SK-N-SH (cell line): ENCODE results near the gene RNF166. TPM values are rescaled to one million over a fixed set of nuclear protein-coding genes. Genes with fewer than 3 reads are reported as not detected.

Experiments used
- CTCF ChIA-PET: fragments of 300-600, 350-600 bp; formaldehyde crosslinking; extraction: SDS; loops from one replicate; lab custom pipeline; 2021; lab: Yijun Ruan, JAX
- POLR2A ChIA-PET: fragments of 350-600 bp; sonication (Branson Sonifier 250); formaldehyde crosslinking; extraction: SDS; loops from one replicate; lab custom pipeline; 2020; ENCODE audit warnings: antibody characterized with exemption, inconsistent platforms; lab: Yijun Ruan, JAX
- DNase-seq: peaks from one replicate; pipeline ENCODE4 v3.0.0; 2012
- H2AFZ ChIP-seq: fragments of 200-600 bp; sonication (generic); 2 replicates; pipeline ENCODE4 v1.8.1; 2016; ENCODE audit warnings: antibody characterized with exemption, mild to moderate bottlenecking, low read depth
- H3F3A ChIP-seq: fragments of 200-600 bp; sonication (generic); replicated peaks from 2 replicates; pipeline ENCODE3; 2016; ENCODE audit warnings: antibody characterized with exemption, mild to moderate bottlenecking; ENCODE audit not compliant: insufficient read depth
- H3K27ac ChIP-seq, 2 experiments: fragments of 200-500 bp in 1 of 2; fragments of 200-600 bp in 1 of 2; sonication (Bioruptor generic) in 1 of 2; sonication (generic), shearing (Covaris generic) in 1 of 2; 2 replicates each; pipeline versions ENCODE4 v1.5.1 to v1.6.1; 2014 to 2016; ENCODE audit warnings: low read depth in 2 of 2, inconsistent platforms in 1 of 2, low read length in 1 of 2, mild to moderate bottlenecking in 1 of 2, mixed read lengths in 1 of 2
- H3K27me3 ChIP-seq: fragments of 200-600 bp; sonication (generic), shearing (Covaris generic); 2 replicates; pipeline ENCODE4 v1.6.1; 2016; ENCODE audit warnings: mixed run types; ENCODE audit not compliant: insufficient read depth
- H3K36me3 ChIP-seq, 2 experiments: fragments of 200-500 bp in 1 of 2; fragments of 200-600 bp in 1 of 2; sonication (Bioruptor generic) in 1 of 2; sonication (generic) in 1 of 2; replicated peaks in 1 of 2; 2 replicates each; pipeline versions ENCODE3 to v1.5.1; 2014 to 2016; ENCODE audit warnings: low read length in 1 of 2, mild to moderate bottlenecking in 1 of 2; ENCODE audit not compliant: insufficient read depth in 2 of 2, control insufficient read depth in 1 of 2
- H3K4me1 ChIP-seq, 2 experiments: fragments of 200-500 bp in 1 of 2; fragments of 200-600 bp in 1 of 2; sonication (Bioruptor generic) in 1 of 2; sonication (generic), shearing (Covaris generic) in 1 of 2; 2 replicates each; pipeline versions ENCODE4 v1.5.1 to v1.6.1; 2014 to 2016; ENCODE audit warnings: low read depth in 1 of 2, low read length in 1 of 2, mixed run types in 1 of 2; ENCODE audit not compliant: insufficient read depth in 2 of 2, control insufficient read depth in 1 of 2
- H3K4me2 ChIP-seq: fragments of 200-600 bp; sonication (generic), shearing (Covaris generic); 2 replicates; pipeline ENCODE4 v1.6.1; 2017; ENCODE audit warnings: mixed run types
- H3K4me3 ChIP-seq, 2 experiments: fragments of 200-500 bp in 1 of 2; fragments of 200-600 bp in 1 of 2; sonication (Bioruptor generic) in 1 of 2; sonication (generic), shearing (Covaris generic) in 1 of 2; 2 replicates each; pipeline versions ENCODE4 v1.5.1 to v1.8.1; 2014 to 2016; ENCODE audit warnings: low read depth in 2 of 2, inconsistent platforms in 1 of 2, low read length in 1 of 2, mild to moderate bottlenecking in 1 of 2, mixed read lengths in 1 of 2, moderate library complexity in 1 of 2
- H3K79me2 ChIP-seq: fragments of 200-600 bp; sonication (generic); 2 replicates; pipeline ENCODE4 v1.8.1; 2017; ENCODE audit warnings: mild to moderate bottlenecking; ENCODE audit not compliant: insufficient read depth
- H3K9ac ChIP-seq: fragments of 200-600 bp; sonication (generic); 2 replicates; pipeline ENCODE4 v1.6.1; 2017; ENCODE audit warnings: mixed run types
- H3K9me2 ChIP-seq: fragments of 200-600 bp; sonication (generic); 2 replicates; pipeline ENCODE4 v1.6.1; 2017; ENCODE audit warnings: mixed run types
- H3K9me3 ChIP-seq: fragments of 200-600 bp; sonication (generic); 2 replicates; pipeline ENCODE4 v1.6.1; 2017; ENCODE audit warnings: mixed run types, mild to moderate bottlenecking, moderate library complexity
- H4K20me1 ChIP-seq: fragments of 200-600 bp; sonication (generic); 2 replicates; pipeline ENCODE4 v1.6.1; 2017; ENCODE audit warnings: mild to moderate bottlenecking, mixed run types; ENCODE audit not compliant: insufficient read depth
- EZH2phosphoT487 ChIP-seq: fragments of 200-600 bp; sonication (generic); IDR thresholded peaks from 2 replicates; pipeline ENCODE4 v1.6.1; 2017; ENCODE audit warnings: low read depth, mixed run types, mild to moderate bottlenecking, antibody characterized with exemption, moderate library complexity, borderline replicate concordance
- FOSL2 ChIP-seq: IDR thresholded peaks from 2 replicates; pipeline ENCODE4 v1.4.0; 2012; ENCODE audit warnings: low read depth, mild to moderate bottlenecking, moderate library complexity, borderline replicate concordance
- FOXM1 ChIP-seq: IDR thresholded peaks from 2 replicates; pipeline ENCODE4 v1.4.0; 2012; ENCODE audit warnings: low read depth, mild to moderate bottlenecking
- GATA2 ChIP-seq: sonication (generic); formaldehyde crosslinking; IDR thresholded peaks from 2 replicates; pipeline ENCODE4 v1.5.0; 2020; ENCODE audit warnings: mild to moderate bottlenecking, missing genetic modification reagents
- JUND ChIP-seq: IDR thresholded peaks from 2 replicates; pipeline ENCODE4 v1.4.0; 2012
- MEF2A ChIP-seq: IDR thresholded peaks from 2 replicates; pipeline ENCODE4 v1.4.0; 2012; ENCODE audit warnings: low read depth, borderline replicate concordance
- NFIC ChIP-seq: IDR thresholded peaks from 2 replicates; pipeline ENCODE4 v1.4.0; 2012; ENCODE audit warnings: borderline replicate concordance
- POLR2AphosphoS5 ChIP-seq: IDR thresholded peaks from 2 replicates; pipeline ENCODE4 v1.6.1; 2012; ENCODE audit warnings: low read depth, low read length
- RAD21 ChIP-seq: IDR thresholded peaks from 2 replicates; pipeline ENCODE4 v1.6.1; 2012; ENCODE audit warnings: mild to moderate bottlenecking, low read length
- RFX5 ChIP-seq: IDR thresholded peaks from 2 replicates; pipeline ENCODE4 v1.6.1; 2012; ENCODE audit warnings: mild to moderate bottlenecking, improper control_type of control experiment, low read length
- TAF1 ChIP-seq: IDR thresholded peaks from 2 replicates; pipeline ENCODE4 v1.6.1; 2012; ENCODE audit warnings: low read depth, mild to moderate bottlenecking, low read length, moderate library complexity, borderline replicate concordance
- YY1 ChIP-seq: IDR thresholded peaks from 2 replicates; pipeline ENCODE4 v1.4.0; 2012; ENCODE audit warnings: low read depth, mild to moderate bottlenecking
- WGBS: methylation state at CpG from one replicate; pipeline ENCODE4 v1.1.6; 2017; ENCODE audit warnings: low lambda C conversion rate; 5-methylcytosine and 5-hydroxymethylcytosine counted together
- polyA plus RNA-seq, 3 experiments: library from polyadenylated mRNA; depleted of rRNA; stranded (reverse); fragments of >200 nt; gene quantifications; 2 replicates each; pipeline ENCODE4 v1.2.3, GENCODE V29; 2012
- TF ChIP-seq, protein P1 (sequence below): IDR thresholded peaks from 2 replicates; pipeline ENCODE4 v1.4.0; 2012; ENCODE audit warnings: low read depth
- TF ChIP-seq, protein P2 (sequence below): fragments of 150-350 bp; IDR thresholded peaks from 2 replicates; pipeline ENCODE4 v1.6.1; 2017; ENCODE audit warnings: antibody characterized with exemption, low read length, low read depth, borderline replicate concordance
- TF ChIP-seq, protein P3 (sequence below): fragments of 150-350 bp; IDR thresholded peaks from 2 replicates; pipeline ENCODE4 v1.6.1; 2016; ENCODE audit warnings: mild to moderate bottlenecking, low read depth, low read length
- TF ChIP-seq, protein P4 (sequence below): IDR thresholded peaks from 2 replicates; pipeline ENCODE4; 2012

RNF166 gene
- polyA plus RNA-seq, 1 of the 3 experiments (the other 2 are of a cell fraction) = 17.2 TPM

- H3K4me3 ChIP-seq = no peak overlapping the region
- H2AFZ ChIP-seq = no peak overlapping the region
- no peaks in the 10 kb centered on the region for H3F3A ChIP-seq
- no peak overlapping the region for H3K27ac ChIP-seq
- ChIA-PET POLR2A (no interaction called here), CTCF (interaction anchor here (0.8 to 5.0 kb wide), 2 partner anchors 11 to 13 kb away, joined by 3 to 28 read pairs; no protein-coding TSS in a partner anchor)
- H3K27me3 ChIP-seq = no peaks in the 10 kb centered on the region
- H3K9ac ChIP-seq = no peak overlapping the region
- TF ChIP-seq, protein P1, sequence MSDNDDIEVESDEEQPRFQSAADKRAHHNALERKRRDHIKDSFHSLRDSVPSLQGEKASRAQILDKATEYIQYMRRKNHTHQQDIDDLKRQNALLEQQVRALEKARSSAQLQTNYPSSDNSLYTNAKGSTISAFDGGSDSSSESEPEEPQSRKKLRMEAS = no peak
- TF ChIP-seq JUND (no peak), YY1 (no peak), TAF1 (no peak), GATA2 (CRISPR knock-in tag) (no peak), MEF2A (no peak), POLR2AphosphoS5 (no peak), EZH2phosphoT487 (no peak), RFX5 (no peak), FOXM1 (no peak), NFIC (no peak), RAD21 (no peak), FOSL2 (no peak)
- TF ChIP-seq, protein P2, sequence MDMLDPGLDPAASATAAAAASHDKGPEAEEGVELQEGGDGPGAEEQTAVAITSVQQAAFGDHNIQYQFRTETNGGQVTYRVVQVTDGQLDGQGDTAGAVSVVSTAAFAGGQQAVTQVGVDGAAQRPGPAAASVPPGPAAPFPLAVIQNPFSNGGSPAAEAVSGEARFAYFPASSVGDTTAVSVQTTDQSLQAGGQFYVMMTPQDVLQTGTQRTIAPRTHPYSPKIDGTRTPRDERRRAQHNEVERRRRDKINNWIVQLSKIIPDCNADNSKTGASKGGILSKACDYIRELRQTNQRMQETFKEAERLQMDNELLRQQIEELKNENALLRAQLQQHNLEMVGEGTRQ = no peak
- TF ChIP-seq, protein P3, sequence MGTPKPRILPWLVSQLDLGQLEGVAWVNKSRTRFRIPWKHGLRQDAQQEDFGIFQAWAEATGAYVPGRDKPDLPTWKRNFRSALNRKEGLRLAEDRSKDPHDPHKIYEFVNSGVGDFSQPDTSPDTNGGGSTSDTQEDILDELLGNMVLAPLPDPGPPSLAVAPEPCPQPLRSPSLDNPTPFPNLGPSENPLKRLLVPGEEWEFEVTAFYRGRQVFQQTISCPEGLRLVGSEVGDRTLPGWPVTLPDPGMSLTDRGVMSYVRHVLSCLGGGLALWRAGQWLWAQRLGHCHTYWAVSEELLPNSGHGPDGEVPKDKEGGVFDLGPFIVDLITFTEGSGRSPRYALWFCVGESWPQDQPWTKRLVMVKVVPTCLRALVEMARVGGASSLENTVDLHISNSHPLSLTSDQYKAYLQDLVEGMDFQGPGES = no peak
- TF ChIP-seq, protein P4, sequence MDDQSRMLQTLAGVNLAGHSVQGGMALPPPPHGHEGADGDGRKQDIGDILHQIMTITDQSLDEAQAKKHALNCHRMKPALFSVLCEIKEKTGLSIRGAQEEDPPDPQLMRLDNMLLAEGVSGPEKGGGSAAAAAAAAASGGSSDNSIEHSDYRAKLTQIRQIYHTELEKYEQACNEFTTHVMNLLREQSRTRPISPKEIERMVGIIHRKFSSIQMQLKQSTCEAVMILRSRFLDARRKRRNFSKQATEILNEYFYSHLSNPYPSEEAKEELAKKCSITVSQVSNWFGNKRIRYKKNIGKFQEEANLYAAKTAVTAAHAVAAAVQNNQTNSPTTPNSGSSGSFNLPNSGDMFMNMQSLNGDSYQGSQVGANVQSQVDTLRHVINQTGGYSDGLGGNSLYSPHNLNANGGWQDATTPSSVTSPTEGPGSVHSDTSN = no peak
- no peak overlapping the region for H3K4me2 ChIP-seq
- H4K20me1 ChIP-seq = 0 out of 2 replicates have a peak, but pooled peaks cover 2% of the 10 kb centered on the region
- no peaks in the 10 kb centered on the region for H3K9me3 ChIP-seq
- H3K4me1 ChIP-seq = peaks cover 0 to 37% of the 10 kb centered on the region in 2 experiments; a peak in 1 of 4 replicates
- WGBS = 96% methylated on average over 5 of the region's 31 CpGs
- peak; percentile 62 for DNase-seq
- peaks cover 5 to 60% of the 10 kb centered on the region in 2 experiments for H3K36me3 ChIP-seq
- H3K79me2 ChIP-seq = peaks cover 3% of the 10 kb centered on the region; the same call in 1 of the 2 replicates
- H3K9me2 ChIP-seq = no peaks in the 10 kb centered on the region
These were observed 18.8 kb upstream of the RNF166 start for GRCh38 chr16:88724855-88725555.
